HepG2 (cell line): Measurements from ENCODE around the gene TSPYL1. TPM values are rescaled to one million over a fixed set of nuclear protein-coding genes. Genes with fewer than 3 reads are reported as not detected.

Source experiments
- ATAC-seq: fragments of 200-7000 bp; cut with Tn5 transposase; 3 replicates; pipeline ENCODE4 v1.9.1; 2020; ENCODE audit warnings: mild to moderate bottlenecking, moderate library complexity
- BruUV-seq: library from RNA; stranded (reverse); fragments of 400-500 nt; replicated peaks from 2 replicates; lab custom pipeline; 2021; lab: Mats Ljungman, UMichigan
- CTCF ChIA-PET: fragments of 300-600 bp; formaldehyde crosslinking; extraction: SDS; loops from one replicate; lab custom pipeline; 2021; ENCODE audit warnings: low total read pairs, inconsistent platforms, low intra/inter-chr PET ratio; lab: Yijun Ruan, JAX
- POLR2A ChIA-PET: fragments of 350-600 bp; sonication (Branson Sonifier 250); formaldehyde crosslinking; loops from one replicate; lab custom pipeline; 2020; ENCODE audit warnings: antibody characterized with exemption, inconsistent platforms; lab: Yijun Ruan, JAX
- DNase-seq: peaks from one replicate; pipeline ENCODE4 v3.0.0-alpha.2; 2015; ENCODE audit warnings: low spot score
- FAIRE-seq: peaks from 3 replicates; lab custom pipeline; 2011; peaks lifted over from hg19 to GRCh38; lab: Jason Lieb, UNC
- H2AFZ ChIP-seq: one replicate; pipeline ENCODE4 v1.6.1; 2011; ENCODE audit warnings: low read length, inconsistent platforms
- H3K27ac ChIP-seq: fragments of 300-600 bp; 3 replicates; pipeline ENCODE4 v1.8.0; 2011; ENCODE audit warnings: mixed run types, mild to moderate bottlenecking, mixed read lengths, low read length, inconsistent platforms; ENCODE audit not compliant: insufficient read depth; ENCODE audit errors: extremely low read length
- H3K27me3 ChIP-seq, 2 experiments: fragments of 200-600 bp in 1 of 2; 2 replicates in 1 of 2; 3 replicates in 1 of 2; pipeline versions ENCODE4 v1.6.0 to v1.8.0; 2011; ENCODE audit warnings: low read length in 2 of 2, mild to moderate bottlenecking in 2 of 2, moderate library complexity in 2 of 2, inconsistent platforms in 1 of 2; ENCODE audit not compliant: insufficient read depth in 2 of 2, control insufficient read depth in 1 of 2
- H3K36me3 ChIP-seq, 2 experiments: fragments of 200-600 bp in 1 of 2; replicated peaks in 1 of 2; 2 replicates in 1 of 2; 3 replicates in 1 of 2; pipeline versions ENCODE4 v1.5.1 to v1.8.0; 2011; ENCODE audit warnings: low read length in 2 of 2, inconsistent platforms in 1 of 2; ENCODE audit not compliant: insufficient read depth in 2 of 2, control insufficient read depth in 1 of 2
- H3K4me1 ChIP-seq: 2 replicates; pipeline ENCODE4 v1.5.1; 2012; ENCODE audit warnings: low read length, inconsistent platforms; ENCODE audit not compliant: insufficient read depth
- H3K4me2 ChIP-seq: 2 replicates; pipeline ENCODE4 v1.6.0; 2011; ENCODE audit warnings: low read depth, low read length, inconsistent platforms
- H3K4me3 ChIP-seq, 3 experiments: fragments of 200-600 bp in 1 of 3; sonication (generic), shearing (Covaris generic) in 1 of 3; replicated peaks in 1 of 3; 2 replicates each; pipeline ENCODE4 v1.5.1; 2011 to 2016; ENCODE audit warnings: low read length in 3 of 3, inconsistent platforms in 2 of 3, low read depth in 2 of 3, mild to moderate bottlenecking in 2 of 3, control low read depth in 1 of 3, mixed read lengths in 1 of 3; ENCODE audit not compliant: insufficient read depth in 1 of 3
- H3K79me2 ChIP-seq: one replicate; pipeline ENCODE4 v1.6.1; 2011; ENCODE audit warnings: low read length, inconsistent platforms; ENCODE audit not compliant: insufficient read depth
- H3K9ac ChIP-seq: 2 replicates; pipeline ENCODE4 v1.6.0; 2011; ENCODE audit warnings: mild to moderate bottlenecking, low read depth, low read length, inconsistent platforms; ENCODE audit not compliant: insufficient read depth
- H3K9me3 ChIP-seq: 2 replicates; pipeline ENCODE4 v1.5.1; 2012; ENCODE audit warnings: mild to moderate bottlenecking, low read length
- H4K20me1 ChIP-seq: 2 replicates; pipeline ENCODE4 v1.6.0; 2011; ENCODE audit warnings: inconsistent platforms, mild to moderate bottlenecking, low read length, moderate library complexity; ENCODE audit not compliant: insufficient read depth
- ERF ChIP-seq: IDR thresholded peaks from 2 replicates; pipeline ENCODE4 v1.6.1; 2018; ENCODE audit warnings: missing biosample characterization, missing genetic modification reagents
- PRMT3 ChIP-seq: sonication (generic); formaldehyde crosslinking; IDR thresholded peaks from 2 replicates; pipeline ENCODE4 v1.8.1; 2022; ENCODE audit warnings: low read depth, mild to moderate bottlenecking, moderate library complexity, missing genetic modification reagents, borderline replicate concordance
- REXO4 ChIP-seq: sonication (generic); formaldehyde crosslinking; IDR thresholded peaks from 2 replicates; pipeline ENCODE4 v1.8.0; 2022; ENCODE audit warnings: missing genetic modification reagents, mild to moderate bottlenecking, borderline replicate concordance
- RXRA ChIP-seq: sonication (generic); formaldehyde crosslinking; IDR thresholded peaks from 2 replicates; pipeline ENCODE4 v1.5.1; 2020; ENCODE audit warnings: missing genetic modification reagents
- TSC22D2 ChIP-seq: sonication (generic); formaldehyde crosslinking; IDR thresholded peaks from 2 replicates; pipeline ENCODE4 v1.5.1; 2020; ENCODE audit warnings: missing genetic modification reagents, mild to moderate bottlenecking, borderline replicate concordance
- ZC3H13 ChIP-seq: sonication (generic); formaldehyde crosslinking; IDR thresholded peaks from 2 replicates; pipeline ENCODE4 v1.8.1; 2023; ENCODE audit warnings: mild to moderate bottlenecking, missing genetic modification reagents, moderate library complexity
- ZNF253 ChIP-seq: sonication (generic); formaldehyde crosslinking; IDR thresholded peaks from 2 replicates; pipeline ENCODE4 v1.8.0; 2022; ENCODE audit warnings: mild to moderate bottlenecking, missing genetic modification reagents, borderline replicate concordance
- ZNF432 ChIP-seq: sonication (generic); formaldehyde crosslinking; IDR thresholded peaks from 2 replicates; pipeline ENCODE4 v1.5.0; 2020; ENCODE audit warnings: missing genetic modification reagents, mild to moderate bottlenecking, borderline replicate concordance
- ZNF484 ChIP-seq: sonication (generic); formaldehyde crosslinking; IDR thresholded peaks from 2 replicates; pipeline ENCODE4 v1.5.1; 2020; ENCODE audit warnings: mild to moderate bottlenecking, low read depth, missing genetic modification reagents, borderline replicate concordance
- ZNF737 ChIP-seq: sonication (generic); formaldehyde crosslinking; IDR thresholded peaks from 2 replicates; pipeline ENCODE4 v1.5.0; 2020; ENCODE audit warnings: missing genetic modification reagents, mild to moderate bottlenecking, borderline replicate concordance
- ZSCAN22 ChIP-seq: sonication (generic); formaldehyde crosslinking; IDR thresholded peaks from 2 replicates; pipeline ENCODE4 v1.4.0; 2020; ENCODE audit warnings: mild to moderate bottlenecking, missing genetic modification reagents
- in situ Hi-C: cut with HindIII; loops from 2 replicates; pipeline ENCODE4 v1.10.0; 2017; ENCODE audit warnings: low pct_unique_long_range_greater_than_20kb; ENCODE audit not compliant: extremely low pct_ligation_motif_present
- intact Hi-C: fragments of 100-400 bp; cut with micrococcal nuclease; formaldehyde crosslinking; loops from one replicate; pipeline ENCODE4 v1.10.0; 2022; ENCODE audit not compliant: unreplicated experiment
- polyA plus RNA-seq, 8 experiments: library from polyadenylated mRNA; depleted of rRNA in 3 of 8; stranded (reverse) in 7 of 8; unstranded in 1 of 8; fragments of >200 nt; fragmentation: Illumina TruSeq in 4 of 8; extraction: Trizol in 4 of 8; gene quantifications; 2 replicates each; pipeline versions ENCODE4 v1.2.1 to v1.2.3, GENCODE V29; 2011 to 2016; ENCODE audit warnings: low read depth in 4 of 8, missing spikeins in 1 of 8, mixed read lengths in 1 of 8; ENCODE audit not compliant: insufficient read depth in 1 of 8
- total RNA-seq, 5 experiments: library from RNA; depleted of rRNA; stranded (reverse); fragments of >200 nt; fragmentation: Illumina TruSeq; extraction: Trizol; gene quantifications; 2 replicates each; pipeline ENCODE4 v1.2.3, GENCODE V29; 2016; ENCODE audit warnings: low read depth in 1 of 5
- TF ChIP-seq, protein P1 (sequence below): sonication (generic); formaldehyde crosslinking; IDR thresholded peaks from 2 replicates; pipeline ENCODE4 v1.8.1; 2022; ENCODE audit warnings: mild to moderate bottlenecking, missing genetic modification reagents
- TF ChIP-seq, protein P2 (sequence below): sonication (generic); formaldehyde crosslinking; IDR thresholded peaks from 2 replicates; pipeline ENCODE4 v1.4.0; 2020; ENCODE audit warnings: low read depth, mild to moderate bottlenecking, missing genetic modification reagents
- TF ChIP-seq, protein P3 (sequence below): sonication (generic); formaldehyde crosslinking; IDR thresholded peaks from 2 replicates; pipeline ENCODE4 v1.4.0; 2020; ENCODE audit warnings: mild to moderate bottlenecking, missing genetic modification reagents
- TF ChIP-seq, protein P4 (sequence below): sonication (generic); formaldehyde crosslinking; IDR thresholded peaks from 2 replicates; pipeline ENCODE4 v1.5.0; 2020; ENCODE audit warnings: mild to moderate bottlenecking, missing genetic modification reagents

The TSPYL1 gene
- total and polyA plus RNA-seq, 2 of the 13 experiments (the other 11 are each of a cell fraction or from before 2014, with no cell fraction given): 28.3 to 93.0 TPM

DNA sequence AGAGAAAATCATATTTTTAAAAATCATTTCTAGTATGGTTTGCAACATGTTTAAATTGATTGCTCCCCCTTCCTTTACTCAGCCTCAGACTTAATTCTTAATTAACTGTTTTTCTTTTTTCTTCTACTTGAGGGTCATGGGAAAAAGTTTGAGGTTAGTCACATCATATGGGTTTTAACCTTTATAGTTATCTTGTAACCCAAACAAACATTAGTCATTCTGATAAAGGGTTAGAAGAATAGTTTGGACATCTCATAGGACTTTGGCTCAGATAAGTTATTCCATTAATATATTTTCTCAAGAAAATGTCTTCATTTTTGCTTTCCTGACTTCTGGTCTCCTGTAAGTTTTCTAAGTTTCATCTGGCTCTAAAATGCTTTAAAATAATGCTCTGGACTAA lies 34.5 kb upstream of the TSPYL1 start:
- no peak for FAIRE-seq
- ATAC-seq: no peak
- in situ Hi-C loops: no loop called here
- TF ChIP-seq TSC22D2 (no peak), ZNF432 (no peak), RXRA (CRISPR knock-in tag) (no peak), ZSCAN22 (no peak), REXO4 (CRISPR knock-in tag) (no peak), ERF (no peak), ZC3H13 (CRISPR knock-in tag) (no peak), ZNF484 (CRISPR knock-in tag) (no peak), PRMT3 (CRISPR knock-in tag) (no peak), ZNF737 (CRISPR knock-in tag) (no peak), ZNF253 (CRISPR knock-in tag) (no peak)
- TF ChIP-seq, protein P1, sequence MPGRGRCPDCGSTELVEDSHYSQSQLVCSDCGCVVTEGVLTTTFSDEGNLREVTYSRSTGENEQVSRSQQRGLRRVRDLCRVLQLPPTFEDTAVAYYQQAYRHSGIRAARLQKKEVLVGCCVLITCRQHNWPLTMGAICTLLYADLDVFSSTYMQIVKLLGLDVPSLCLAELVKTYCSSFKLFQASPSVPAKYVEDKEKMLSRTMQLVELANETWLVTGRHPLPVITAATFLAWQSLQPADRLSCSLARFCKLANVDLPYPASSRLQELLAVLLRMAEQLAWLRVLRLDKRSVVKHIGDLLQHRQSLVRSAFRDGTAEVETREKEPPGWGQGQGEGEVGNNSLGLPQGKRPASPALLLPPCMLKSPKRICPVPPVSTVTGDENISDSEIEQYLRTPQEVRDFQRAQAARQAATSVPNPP (CRISPR knock-in tag): no peak
- TF ChIP-seq, protein P2, sequence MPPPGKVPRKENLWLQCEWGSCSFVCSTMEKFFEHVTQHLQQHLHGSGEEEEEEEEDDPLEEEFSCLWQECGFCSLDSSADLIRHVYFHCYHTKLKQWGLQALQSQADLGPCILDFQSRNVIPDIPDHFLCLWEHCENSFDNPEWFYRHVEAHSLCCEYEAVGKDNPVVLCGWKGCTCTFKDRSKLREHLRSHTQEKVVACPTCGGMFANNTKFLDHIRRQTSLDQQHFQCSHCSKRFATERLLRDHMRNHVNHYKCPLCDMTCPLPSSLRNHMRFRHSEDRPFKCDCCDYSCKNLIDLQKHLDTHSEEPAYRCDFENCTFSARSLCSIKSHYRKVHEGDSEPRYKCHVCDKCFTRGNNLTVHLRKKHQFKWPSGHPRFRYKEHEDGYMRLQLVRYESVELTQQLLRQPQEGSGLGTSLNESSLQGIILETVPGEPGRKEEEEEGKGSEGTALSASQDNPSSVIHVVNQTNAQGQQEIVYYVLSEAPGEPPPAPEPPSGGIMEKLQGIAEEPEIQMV (CRISPR knock-in tag): no peak
- TF ChIP-seq, protein P3, sequence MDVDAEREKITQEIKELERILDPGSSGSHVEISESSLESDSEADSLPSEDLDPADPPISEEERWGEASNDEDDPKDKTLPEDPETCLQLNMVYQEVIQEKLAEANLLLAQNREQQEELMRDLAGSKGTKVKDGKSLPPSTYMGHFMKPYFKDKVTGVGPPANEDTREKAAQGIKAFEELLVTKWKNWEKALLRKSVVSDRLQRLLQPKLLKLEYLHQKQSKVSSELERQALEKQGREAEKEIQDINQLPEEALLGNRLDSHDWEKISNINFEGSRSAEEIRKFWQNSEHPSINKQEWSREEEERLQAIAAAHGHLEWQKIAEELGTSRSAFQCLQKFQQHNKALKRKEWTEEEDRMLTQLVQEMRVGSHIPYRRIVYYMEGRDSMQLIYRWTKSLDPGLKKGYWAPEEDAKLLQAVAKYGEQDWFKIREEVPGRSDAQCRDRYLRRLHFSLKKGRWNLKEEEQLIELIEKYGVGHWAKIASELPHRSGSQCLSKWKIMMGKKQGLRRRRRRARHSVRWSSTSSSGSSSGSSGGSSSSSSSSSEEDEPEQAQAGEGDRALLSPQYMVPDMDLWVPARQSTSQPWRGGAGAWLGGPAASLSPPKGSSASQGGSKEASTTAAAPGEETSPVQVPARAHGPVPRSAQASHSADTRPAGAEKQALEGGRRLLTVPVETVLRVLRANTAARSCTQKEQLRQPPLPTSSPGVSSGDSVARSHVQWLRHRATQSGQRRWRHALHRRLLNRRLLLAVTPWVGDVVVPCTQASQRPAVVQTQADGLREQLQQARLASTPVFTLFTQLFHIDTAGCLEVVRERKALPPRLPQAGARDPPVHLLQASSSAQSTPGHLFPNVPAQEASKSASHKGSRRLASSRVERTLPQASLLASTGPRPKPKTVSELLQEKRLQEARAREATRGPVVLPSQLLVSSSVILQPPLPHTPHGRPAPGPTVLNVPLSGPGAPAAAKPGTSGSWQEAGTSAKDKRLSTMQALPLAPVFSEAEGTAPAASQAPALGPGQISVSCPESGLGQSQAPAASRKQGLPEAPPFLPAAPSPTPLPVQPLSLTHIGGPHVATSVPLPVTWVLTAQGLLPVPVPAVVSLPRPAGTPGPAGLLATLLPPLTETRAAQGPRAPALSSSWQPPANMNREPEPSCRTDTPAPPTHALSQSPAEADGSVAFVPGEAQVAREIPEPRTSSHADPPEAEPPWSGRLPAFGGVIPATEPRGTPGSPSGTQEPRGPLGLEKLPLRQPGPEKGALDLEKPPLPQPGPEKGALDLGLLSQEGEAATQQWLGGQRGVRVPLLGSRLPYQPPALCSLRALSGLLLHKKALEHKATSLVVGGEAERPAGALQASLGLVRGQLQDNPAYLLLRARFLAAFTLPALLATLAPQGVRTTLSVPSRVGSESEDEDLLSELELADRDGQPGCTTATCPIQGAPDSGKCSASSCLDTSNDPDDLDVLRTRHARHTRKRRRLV (CRISPR knock-in tag): no peak
- TF ChIP-seq, protein P4, sequence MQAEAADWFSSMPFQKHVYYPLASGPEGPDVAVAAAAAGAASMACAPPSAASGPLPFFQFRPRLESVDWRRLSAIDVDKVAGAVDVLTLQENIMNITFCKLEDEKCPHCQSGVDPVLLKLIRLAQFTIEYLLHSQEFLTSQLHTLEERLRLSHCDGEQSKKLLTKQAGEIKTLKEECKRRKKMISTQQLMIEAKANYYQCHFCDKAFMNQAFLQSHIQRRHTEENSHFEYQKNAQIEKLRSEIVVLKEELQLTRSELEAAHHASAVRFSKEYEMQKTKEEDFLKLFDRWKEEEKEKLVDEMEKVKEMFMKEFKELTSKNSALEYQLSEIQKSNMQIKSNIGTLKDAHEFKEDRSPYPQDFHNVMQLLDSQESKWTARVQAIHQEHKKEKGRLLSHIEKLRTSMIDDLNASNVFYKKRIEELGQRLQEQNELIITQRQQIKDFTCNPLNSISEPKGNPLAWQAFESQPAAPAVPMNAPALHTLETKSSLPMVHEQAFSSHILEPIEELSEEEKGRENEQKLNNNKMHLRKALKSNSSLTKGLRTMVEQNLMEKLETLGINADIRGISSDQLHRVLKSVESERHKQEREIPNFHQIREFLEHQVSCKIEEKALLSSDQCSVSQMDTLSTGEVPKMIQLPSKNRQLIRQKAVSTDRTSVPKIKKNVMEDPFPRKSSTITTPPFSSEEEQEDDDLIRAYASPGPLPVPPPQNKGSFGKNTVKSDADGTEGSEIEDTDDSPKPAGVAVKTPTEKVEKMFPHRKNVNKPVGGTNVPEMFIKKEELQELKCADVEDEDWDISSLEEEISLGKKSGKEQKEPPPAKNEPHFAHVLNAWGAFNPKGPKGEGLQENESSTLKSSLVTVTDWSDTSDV: no peak

More for the DNA sequence above, 34.5 kb upstream of the TSPYL1 start:
- no peak overlapping the region for H3K27ac ChIP-seq
- no peaks in the 10 kb centered on the region for H4K20me1 ChIP-seq
- H3K4me1 ChIP-seq: no peaks in the 10 kb centered on the region
- H3K9ac ChIP-seq: no peak overlapping the region
- no peaks in the 10 kb centered on the region for H3K79me2 ChIP-seq
- H2AFZ ChIP-seq: no peak overlapping the region
- no peaks in the 10 kb centered on the region for H3K27me3 ChIP-seq
- no peaks in the 10 kb centered on the region for H3K36me3 ChIP-seq
- H3K9me3 ChIP-seq: no peaks in the 10 kb centered on the region
- ChIA-PET CTCF (no interaction called here), POLR2A (no interaction called here)
- intact Hi-C loops: no loop called here
- DNase-seq: no peak
- no TSS peak for BruUV-seq
- H3K4me2 ChIP-seq: no peak overlapping the region
- no peak overlapping the region for H3K4me3 ChIP-seq
